Measurements from ENCODE around the gene PNMA8A. TPM values are rescaled to one million over a fixed set of nuclear protein-coding genes. Genes with fewer than 3 reads are reported as not detected.

PNMA8A gene
- total and polyA plus RNA-seq, 10 of the 15 experiments (the other 5 are each of a cell fraction or from before 2014, with no cell fraction given) = 0.02 to 0.28 (median 0.16) TPM

GRCh38 chr19:46494146-46494940, 23.0 kb upstream of the PNMA8A start:
- CTCF ChIA-PET = no interaction called here
- SMC1A ChIA-PET (ENCODE audit: uncharacterized antibody, unreplicated experiment) = no interaction called here
- Histone ChIP-seq H3K27me3 (replicated peaks in 1 of 2; ENCODE audit: control insufficient read depth in 2 of 2, insufficient read depth in 2 of 2, low read length in 1 of 2) (peaks cover 16 to 27% of the 10 kb centered on the region in 2 experiments), H3K4me1 (ENCODE audit: control insufficient read depth, insufficient read depth, low read length) (no peaks in the 10 kb centered on the region), H4K20me1 (ENCODE audit: control insufficient read depth, insufficient read depth) (no peaks in the 10 kb centered on the region), H3K27ac (ENCODE audit: control insufficient read depth, insufficient read depth) (no peak overlapping the region), H3K9ac (ENCODE audit: control insufficient read depth, insufficient read depth, low read length) (no peak overlapping the region), H3K4me3 (no peak overlapping the region), H3K79me2 (ENCODE audit: control insufficient read depth, insufficient read depth, low read length) (no peaks in the 10 kb centered on the region), H3K9me3 (replicated peaks; ENCODE audit: control insufficient read depth, insufficient read depth, low read length) (no peaks in the 10 kb centered on the region), H2AFZ (ENCODE audit: control insufficient read depth, low read depth, low read length) (no peak overlapping the region), H3K4me2 (ENCODE audit: control insufficient read depth, insufficient read depth) (no peak overlapping the region), H3K36me3 (ENCODE audit: control insufficient read depth in 2 of 2, insufficient read depth in 2 of 2, low read length in 1 of 2) (no peaks in the 10 kb centered on the region)
- DNase-seq (ENCODE audit: low read depth, low spot score) (no peak), ATAC-seq (no peak), FAIRE-seq (no peak)
- WGBS (ENCODE audit: insufficient coverage, insufficient replicate concordance, low lambda C conversion rate, missing lambda C conversion rate) = 37% methylated on average over 63 of the region's 67 CpGs
- intact Hi-C loops (cut with micrococcal nuclease; ENCODE audit: unreplicated experiment) (no loop called here), in situ Hi-C loops (cut with MboI) (no loop called here)
- TF ChIP-seq ETV6 (conservative IDR thresholded peaks at IDR 0.05 in 1 of 2, IDR thresholded peaks at IDR 0.05 in 1 of 2; ENCODE audit: borderline replicate concordance in 1 of 2, low read depth in 1 of 2) = no peak
- TF ChIP-seq CEBPB (IDR thresholded peaks at IDR 0.05; ENCODE audit: borderline replicate concordance in 1 of 2, low read depth in 2 of 2, low read length in 2 of 2) = no peak
- no peak for TF ChIP-seq STAT1 (conservative IDR thresholded peaks at IDR 0.05)
- TF ChIP-seq, protein P1, sequence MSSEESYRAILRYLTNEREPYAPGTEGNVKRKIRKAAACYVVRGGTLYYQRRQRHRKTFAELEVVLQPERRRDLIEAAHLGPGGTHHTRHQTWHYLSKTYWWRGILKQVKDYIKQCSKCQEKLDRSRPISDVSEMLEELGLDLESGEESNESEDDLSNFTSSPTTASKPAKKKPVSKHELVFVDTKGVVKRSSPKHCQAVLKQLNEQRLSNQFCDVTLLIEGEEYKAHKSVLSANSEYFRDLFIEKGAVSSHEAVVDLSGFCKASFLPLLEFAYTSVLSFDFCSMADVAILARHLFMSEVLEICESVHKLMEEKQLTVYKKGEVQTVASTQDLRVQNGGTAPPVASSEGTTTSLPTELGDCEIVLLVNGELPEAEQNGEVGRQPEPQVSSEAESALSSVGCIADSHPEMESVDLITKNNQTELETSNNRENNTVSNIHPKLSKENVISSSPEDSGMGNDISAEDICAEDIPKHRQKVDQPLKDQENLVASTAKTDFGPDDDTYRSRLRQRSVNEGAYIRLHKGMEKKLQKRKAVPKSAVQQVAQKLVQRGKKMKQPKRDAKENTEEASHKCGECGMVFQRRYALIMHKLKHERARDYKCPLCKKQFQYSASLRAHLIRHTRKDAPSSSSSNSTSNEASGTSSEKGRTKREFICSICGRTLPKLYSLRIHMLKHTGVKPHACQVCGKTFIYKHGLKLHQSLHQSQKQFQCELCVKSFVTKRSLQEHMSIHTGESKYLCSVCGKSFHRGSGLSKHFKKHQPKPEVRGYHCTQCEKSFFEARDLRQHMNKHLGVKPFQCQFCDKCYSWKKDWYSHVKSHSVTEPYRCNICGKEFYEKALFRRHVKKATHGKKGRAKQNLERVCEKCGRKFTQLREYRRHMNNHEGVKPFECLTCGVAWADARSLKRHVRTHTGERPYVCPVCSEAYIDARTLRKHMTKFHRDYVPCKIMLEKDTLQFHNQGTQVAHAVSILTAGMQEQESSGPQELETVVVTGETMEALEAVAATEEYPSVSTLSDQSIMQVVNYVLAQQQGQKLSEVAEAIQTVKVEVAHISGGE (CRISPR knock-in tag; IDR thresholded peaks at IDR 0.05) = no peak
- TF ChIP-seq E4F1 (IDR thresholded peaks at IDR 0.05; ENCODE audit: borderline replicate concordance, partially characterized antibody) = no peak
- no peak for TF ChIP-seq SMAD5 (IDR thresholded peaks at IDR 0.05; ENCODE audit: low read depth)
- RAD21 ChIA-PET (ENCODE audit: unreplicated experiment) = no interaction called here
- POLR2A ChIA-PET = no interaction called here
- BruUV-seq (replicated peaks) = no TSS peak

Measured in GM12878 (cell line).